Mammary epithelial cell (primary cell): ENCODE measurements around the gene QKI.

Experiments
- EZH2 ChIP-seq: IDR thresholded peaks from 2 replicates; pipeline ENCODE4 v1.6.1; 2012; ENCODE audit warnings: low read length, inconsistent platforms, borderline replicate concordance
- TF ChIP-seq, protein P1 (sequence below), 2 donors: IDR thresholded peaks in 1 of 2; conservative IDR thresholded peaks in 1 of 2; 2 replicates each; pipeline ENCODE4 v1.5.1; 2011 to 2012; ENCODE audit warnings: inconsistent platforms in 2 of 2, low read length in 2 of 2, mild to moderate bottlenecking in 2 of 2, control low read depth in 1 of 2, low read depth in 1 of 2; ENCODE audit not compliant: insufficient read depth in 1 of 2; ENCODE audit errors: extremely low read depth in 1 of 2

DNA sequence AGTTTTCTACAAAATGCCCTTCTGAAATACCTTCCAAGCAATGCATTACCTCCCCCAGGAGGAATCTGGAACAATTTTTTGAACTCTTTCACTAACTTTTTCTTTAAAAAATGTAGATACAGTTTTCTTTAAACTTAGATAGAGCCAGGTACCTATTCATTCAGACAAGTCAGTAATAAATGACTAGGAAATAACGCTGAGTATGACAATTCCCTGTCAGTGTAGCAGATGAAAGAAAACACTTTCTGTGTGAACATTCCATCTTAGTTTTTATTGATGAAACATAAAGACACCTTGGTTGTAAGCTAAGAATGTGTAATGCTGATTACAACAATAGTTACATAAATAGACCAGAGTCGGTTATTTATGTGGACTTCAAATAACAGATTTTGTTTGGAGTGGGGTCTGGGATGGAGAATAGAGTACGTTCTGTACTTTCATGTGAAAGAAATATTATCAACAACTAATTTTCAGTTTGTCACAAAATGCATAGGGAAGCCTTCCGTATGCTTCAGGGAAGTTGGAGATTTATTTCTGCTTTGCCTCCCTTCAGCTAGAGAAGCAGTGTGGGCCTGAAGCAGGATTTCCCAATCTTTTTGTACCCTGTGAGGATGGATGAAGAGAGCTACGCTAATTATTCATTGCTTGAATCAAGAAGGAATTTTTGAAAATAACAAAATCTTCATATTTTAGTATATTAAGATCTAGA is 19.2 kb upstream of the QKI start:
- TF ChIP-seq, protein P1, sequence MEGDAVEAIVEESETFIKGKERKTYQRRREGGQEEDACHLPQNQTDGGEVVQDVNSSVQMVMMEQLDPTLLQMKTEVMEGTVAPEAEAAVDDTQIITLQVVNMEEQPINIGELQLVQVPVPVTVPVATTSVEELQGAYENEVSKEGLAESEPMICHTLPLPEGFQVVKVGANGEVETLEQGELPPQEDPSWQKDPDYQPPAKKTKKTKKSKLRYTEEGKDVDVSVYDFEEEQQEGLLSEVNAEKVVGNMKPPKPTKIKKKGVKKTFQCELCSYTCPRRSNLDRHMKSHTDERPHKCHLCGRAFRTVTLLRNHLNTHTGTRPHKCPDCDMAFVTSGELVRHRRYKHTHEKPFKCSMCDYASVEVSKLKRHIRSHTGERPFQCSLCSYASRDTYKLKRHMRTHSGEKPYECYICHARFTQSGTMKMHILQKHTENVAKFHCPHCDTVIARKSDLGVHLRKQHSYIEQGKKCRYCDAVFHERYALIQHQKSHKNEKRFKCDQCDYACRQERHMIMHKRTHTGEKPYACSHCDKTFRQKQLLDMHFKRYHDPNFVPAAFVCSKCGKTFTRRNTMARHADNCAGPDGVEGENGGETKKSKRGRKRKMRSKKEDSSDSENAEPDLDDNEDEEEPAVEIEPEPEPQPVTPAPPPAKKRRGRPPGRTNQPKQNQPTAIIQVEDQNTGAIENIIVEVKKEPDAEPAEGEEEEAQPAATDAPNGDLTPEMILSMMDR (conservative IDR thresholded peaks at IDR 0.05 in 1 of 2, IDR thresholded peaks at IDR 0.05 in 1 of 2; ENCODE audit: extremely low read depth in 1 of 2, insufficient read depth in 1 of 2, low read depth in 1 of 2, low read length in 2 of 2): no peak
- TF ChIP-seq EZH2: no peak
